Lung (tissue), 12 donors: ENCODE data around the gene VWF. TPM values are rescaled to one million over a fixed set of nuclear protein-coding genes. Genes with fewer than 3 reads are reported as not detected.

Experiments
- ATAC-seq: fragments of 200-7000 bp; cut with Tn5 transposase; one replicate; pipeline ENCODE4 v1.9.1; 2020; ENCODE audit warnings: moderate number of reproducible peaks; ENCODE audit not compliant: insufficient read depth, low FRiP score
- DNase-seq, 3 donors: peaks; one replicate each; pipeline ENCODE4 v3.0.0-alpha.2; 2013 to 2017
- H3K27ac ChIP-seq, 2 donors: one replicate each; pipeline ENCODE4 v1.5.1; 2013; ENCODE audit warnings: mild to moderate bottlenecking in 2 of 2, moderate library complexity in 2 of 2, control low read depth in 1 of 2, inconsistent platforms in 1 of 2, low read depth in 1 of 2, low read length in 1 of 2
- H3K27me3 ChIP-seq, 3 donors: one replicate each; pipeline ENCODE4 v1.5.1; 2013; ENCODE audit warnings: low read length in 2 of 3; ENCODE audit not compliant: control insufficient read depth in 3 of 3, insufficient read depth in 3 of 3
- H3K36me3 ChIP-seq, 4 donors: one replicate each; pipeline ENCODE4 v1.5.1; 2013; ENCODE audit warnings: low read length in 4 of 4, mild to moderate bottlenecking in 1 of 4, moderate library complexity in 1 of 4; ENCODE audit not compliant: control insufficient read depth in 4 of 4, insufficient read depth in 4 of 4
- H3K4me1 ChIP-seq, 5 donors: one replicate each; pipeline ENCODE4 v1.5.1; 2013; ENCODE audit warnings: low read length in 5 of 5, mild to moderate bottlenecking in 2 of 5, moderate library complexity in 1 of 5; ENCODE audit not compliant: control insufficient read depth in 5 of 5, insufficient read depth in 5 of 5
- H3K4me3 ChIP-seq: one replicate; pipeline ENCODE4 v1.5.1; 2013; ENCODE audit warnings: mild to moderate bottlenecking, control low read depth, moderate library complexity
- H3K9ac ChIP-seq, 2 donors: one replicate each; pipeline ENCODE4 v1.5.1; 2013; ENCODE audit warnings: low read length in 2 of 2, control low read depth in 1 of 2; ENCODE audit not compliant: insufficient read depth in 1 of 2
- H3K9me3 ChIP-seq, 4 donors: one replicate each; pipeline ENCODE4 v1.5.1; 2013; ENCODE audit warnings: low read length in 3 of 4, mild to moderate bottlenecking in 1 of 4, moderate library complexity in 1 of 4; ENCODE audit not compliant: control insufficient read depth in 4 of 4, insufficient read depth in 3 of 4
- WGBS, 2 donors: extraction: QIAGEN DNeasy Blood & Tissue Kit; methylation state at CpG; one replicate each; pipeline ENCODE4 v1.1.7; 2013; 5-methylcytosine and 5-hydroxymethylcytosine counted together
- polyA plus RNA-seq, 2 donors: library from polyadenylated mRNA; stranded (reverse); fragments of 200-250 nt; gene quantifications; one replicate each; pipeline ENCODE4 v1.2.1, GENCODE V29; 2013
- total RNA-seq, 2 donors: library from RNA; depleted of rRNA in 1 of 2; stranded (reverse); fragments of >200 nt in 1 of 2; gene quantifications; one replicate each; pipeline ENCODE4 v1.2.1, GENCODE V29; 2014 to 2021
- TF ChIP-seq, protein P1 (sequence below): IDR thresholded peaks from 2 replicates; pipeline ENCODE4 v1.5.1; 2012; ENCODE audit warnings: mild to moderate bottlenecking; ENCODE audit errors: control extremely low read depth, extremely low read depth
- donor health status: control.
- donor health status: control.
- donor health status: Bipolar disorder and iron deficiency.
- donor health status: healthy.
- donor health status: DM: yes; HTN: yes; CAD: no.

VWF gene
- total and polyA plus RNA-seq, 4 donors = 65.6 to 285 (median 249) TPM

DNA sequence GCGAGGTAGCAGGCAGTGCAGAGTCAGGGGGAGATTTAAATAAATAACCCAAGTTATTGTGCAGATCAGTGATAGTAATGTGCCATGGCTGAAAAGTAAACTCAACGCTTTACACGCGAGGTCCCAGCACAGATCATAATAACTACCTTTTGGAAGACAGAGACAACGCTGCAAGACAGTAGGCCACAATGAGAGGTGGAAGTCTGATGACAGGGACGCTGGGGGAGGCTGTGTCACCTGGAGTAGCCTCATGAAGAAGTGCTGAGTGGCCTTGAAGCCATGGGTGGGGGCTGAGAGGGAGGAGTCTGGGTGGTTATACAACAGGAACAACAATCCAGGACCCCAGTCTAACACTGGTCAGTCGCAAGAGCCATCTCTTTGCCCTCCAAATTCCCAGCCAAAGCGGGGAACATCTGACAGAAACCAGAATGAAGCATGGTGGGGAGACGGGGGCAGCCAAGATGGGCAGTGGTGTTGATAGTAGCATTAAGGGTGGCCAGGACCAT lies 207.6 kb downstream of the VWF start:
- no peak overlapping the region for H3K27ac ChIP-seq
- H3K36me3 ChIP-seq = no peaks in the 10 kb centered on the region
- H3K4me3 ChIP-seq = no peak overlapping the region
- TF ChIP-seq, protein P1, sequence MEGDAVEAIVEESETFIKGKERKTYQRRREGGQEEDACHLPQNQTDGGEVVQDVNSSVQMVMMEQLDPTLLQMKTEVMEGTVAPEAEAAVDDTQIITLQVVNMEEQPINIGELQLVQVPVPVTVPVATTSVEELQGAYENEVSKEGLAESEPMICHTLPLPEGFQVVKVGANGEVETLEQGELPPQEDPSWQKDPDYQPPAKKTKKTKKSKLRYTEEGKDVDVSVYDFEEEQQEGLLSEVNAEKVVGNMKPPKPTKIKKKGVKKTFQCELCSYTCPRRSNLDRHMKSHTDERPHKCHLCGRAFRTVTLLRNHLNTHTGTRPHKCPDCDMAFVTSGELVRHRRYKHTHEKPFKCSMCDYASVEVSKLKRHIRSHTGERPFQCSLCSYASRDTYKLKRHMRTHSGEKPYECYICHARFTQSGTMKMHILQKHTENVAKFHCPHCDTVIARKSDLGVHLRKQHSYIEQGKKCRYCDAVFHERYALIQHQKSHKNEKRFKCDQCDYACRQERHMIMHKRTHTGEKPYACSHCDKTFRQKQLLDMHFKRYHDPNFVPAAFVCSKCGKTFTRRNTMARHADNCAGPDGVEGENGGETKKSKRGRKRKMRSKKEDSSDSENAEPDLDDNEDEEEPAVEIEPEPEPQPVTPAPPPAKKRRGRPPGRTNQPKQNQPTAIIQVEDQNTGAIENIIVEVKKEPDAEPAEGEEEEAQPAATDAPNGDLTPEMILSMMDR = no peak
- ATAC-seq (no peak), DNase-seq (no peak)
- no peaks in the 10 kb centered on the region for H3K4me1 ChIP-seq
- no peaks in the 10 kb centered on the region for H3K9me3 ChIP-seq
- WGBS, 2 donors = 82 to 86% methylated on average over 9 of the region's 9 CpGs
- H3K9ac ChIP-seq = no peak overlapping the region
- H3K27me3 ChIP-seq = peaks cover 0 to 2% (median 0%) of the 10 kb centered on the region in 3 donors

DNA sequence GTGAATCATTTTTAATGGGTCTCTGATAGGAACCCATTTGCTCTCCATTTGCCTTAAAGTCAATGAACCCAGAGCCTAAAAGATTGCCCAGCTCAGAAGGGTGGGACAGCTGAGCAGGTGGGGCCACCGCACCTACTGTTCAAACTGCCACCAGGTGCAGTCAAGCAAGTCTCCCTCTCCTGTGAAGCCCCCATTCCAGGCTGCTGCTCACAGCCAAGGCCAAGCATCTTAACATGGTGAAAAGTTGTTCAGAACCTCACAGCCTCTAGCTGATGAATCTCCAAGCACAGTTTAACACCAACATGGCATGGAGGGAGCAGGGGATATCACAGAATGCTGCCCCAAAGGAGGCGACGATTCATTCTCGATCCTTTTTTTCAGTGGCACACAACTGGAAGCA lies 209.0 kb downstream of the VWF start:
- TF ChIP-seq, protein P1 = no peak
- Histone ChIP-seq H3K9me3 (no peaks in the 10 kb centered on the region), H3K36me3 (no peaks in the 10 kb centered on the region), H3K27ac (no peak overlapping the region), H3K9ac (no peak overlapping the region), H3K4me1 (no peaks in the 10 kb centered on the region), H3K4me3 (no peak overlapping the region), H3K27me3 (peaks cover 0 to 7% (median 4%) of the 10 kb centered on the region in 3 donors)
- 96 to 98% methylated on average over 4 of the region's 4 CpGs for WGBS, 2 donors
- ATAC-seq (no peak), DNase-seq (no peak)

DNA sequence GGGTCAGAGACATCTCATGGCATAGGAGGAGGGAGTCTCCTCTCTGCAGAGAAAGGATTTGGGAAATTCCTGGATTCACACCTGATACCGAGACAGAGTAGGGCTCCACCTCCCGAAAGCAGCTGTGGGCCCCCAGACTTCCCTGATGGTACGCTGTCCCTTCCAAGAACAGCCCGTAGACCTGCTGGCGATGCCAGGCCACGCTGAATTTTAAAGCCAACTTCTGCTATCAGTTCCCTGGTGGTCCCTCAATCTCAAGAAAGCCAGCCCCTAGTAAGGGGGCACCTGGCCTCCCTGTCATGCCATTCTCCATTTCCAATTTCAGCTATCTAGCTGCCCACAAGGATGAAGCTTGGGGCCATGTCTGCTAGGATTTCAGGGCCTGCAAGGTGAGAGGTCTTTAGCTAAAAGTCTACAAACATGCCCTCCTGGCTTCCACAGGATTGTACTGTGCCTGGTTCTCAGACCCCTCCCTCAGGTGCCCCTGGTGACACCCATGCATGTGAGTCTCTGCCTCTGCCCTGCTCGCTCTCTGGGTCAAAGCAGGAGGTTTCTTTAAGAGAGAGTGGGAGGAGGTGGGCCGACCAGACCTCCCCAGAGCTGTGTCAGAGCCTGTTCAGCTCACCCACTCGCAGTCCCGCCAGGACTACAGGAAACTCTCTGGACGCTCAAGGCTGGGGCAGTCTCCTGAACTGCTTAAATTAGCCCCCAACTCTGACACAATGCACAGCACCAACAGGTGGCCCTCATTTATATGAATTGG lies 209.9 kb downstream of the VWF start:
- 87 to 88% methylated on average over 11 of the region's 11 CpGs for WGBS, 2 donors
- Histone ChIP-seq H3K27me3 (peaks cover 0 to 7% (median 4%) of the 10 kb centered on the region in 3 donors), H3K27ac (no peak overlapping the region), H3K9me3 (no peaks in the 10 kb centered on the region), H3K4me3 (no peak overlapping the region), H3K4me1 (no peaks in the 10 kb centered on the region), H3K36me3 (no peaks in the 10 kb centered on the region), H3K9ac (no peak overlapping the region)
- TF ChIP-seq, protein P1 = no peak
- ATAC-seq = no peak
- DNase-seq = no peak
